ENCODE results near the gene TRABD2B. TPM values are rescaled to one million over a fixed set of nuclear protein-coding genes. Genes with fewer than 3 reads are reported as not detected.

The TRABD2B gene
- total RNA-seq, 4 donors from 2014 or later = 0.16 to 1.5 (median 0.55) TPM

DNA sequence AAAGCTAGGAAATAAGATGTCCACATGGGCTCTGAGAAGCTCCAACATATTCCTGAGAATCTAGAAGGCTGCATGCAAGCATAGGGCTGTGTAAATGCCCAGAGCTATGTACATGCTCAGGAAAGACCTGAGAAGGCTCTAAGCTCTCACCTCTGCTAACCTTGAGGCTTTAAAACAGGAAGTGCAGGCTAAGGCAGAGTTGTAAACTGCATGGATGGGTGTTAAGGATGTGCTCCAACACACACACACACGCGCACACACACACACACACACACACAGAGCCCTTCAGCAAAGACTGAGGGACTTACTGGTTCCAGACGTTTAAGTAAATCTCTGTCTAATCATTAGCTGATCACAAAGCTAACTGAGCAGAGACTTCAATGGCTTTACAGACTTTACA is 162.9 kb downstream of the TRABD2B start:
- TF ChIP-seq, protein P1, sequence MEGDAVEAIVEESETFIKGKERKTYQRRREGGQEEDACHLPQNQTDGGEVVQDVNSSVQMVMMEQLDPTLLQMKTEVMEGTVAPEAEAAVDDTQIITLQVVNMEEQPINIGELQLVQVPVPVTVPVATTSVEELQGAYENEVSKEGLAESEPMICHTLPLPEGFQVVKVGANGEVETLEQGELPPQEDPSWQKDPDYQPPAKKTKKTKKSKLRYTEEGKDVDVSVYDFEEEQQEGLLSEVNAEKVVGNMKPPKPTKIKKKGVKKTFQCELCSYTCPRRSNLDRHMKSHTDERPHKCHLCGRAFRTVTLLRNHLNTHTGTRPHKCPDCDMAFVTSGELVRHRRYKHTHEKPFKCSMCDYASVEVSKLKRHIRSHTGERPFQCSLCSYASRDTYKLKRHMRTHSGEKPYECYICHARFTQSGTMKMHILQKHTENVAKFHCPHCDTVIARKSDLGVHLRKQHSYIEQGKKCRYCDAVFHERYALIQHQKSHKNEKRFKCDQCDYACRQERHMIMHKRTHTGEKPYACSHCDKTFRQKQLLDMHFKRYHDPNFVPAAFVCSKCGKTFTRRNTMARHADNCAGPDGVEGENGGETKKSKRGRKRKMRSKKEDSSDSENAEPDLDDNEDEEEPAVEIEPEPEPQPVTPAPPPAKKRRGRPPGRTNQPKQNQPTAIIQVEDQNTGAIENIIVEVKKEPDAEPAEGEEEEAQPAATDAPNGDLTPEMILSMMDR (IDR thresholded peaks at IDR 0.05; ENCODE audit: low read depth) = no peak

DNA sequence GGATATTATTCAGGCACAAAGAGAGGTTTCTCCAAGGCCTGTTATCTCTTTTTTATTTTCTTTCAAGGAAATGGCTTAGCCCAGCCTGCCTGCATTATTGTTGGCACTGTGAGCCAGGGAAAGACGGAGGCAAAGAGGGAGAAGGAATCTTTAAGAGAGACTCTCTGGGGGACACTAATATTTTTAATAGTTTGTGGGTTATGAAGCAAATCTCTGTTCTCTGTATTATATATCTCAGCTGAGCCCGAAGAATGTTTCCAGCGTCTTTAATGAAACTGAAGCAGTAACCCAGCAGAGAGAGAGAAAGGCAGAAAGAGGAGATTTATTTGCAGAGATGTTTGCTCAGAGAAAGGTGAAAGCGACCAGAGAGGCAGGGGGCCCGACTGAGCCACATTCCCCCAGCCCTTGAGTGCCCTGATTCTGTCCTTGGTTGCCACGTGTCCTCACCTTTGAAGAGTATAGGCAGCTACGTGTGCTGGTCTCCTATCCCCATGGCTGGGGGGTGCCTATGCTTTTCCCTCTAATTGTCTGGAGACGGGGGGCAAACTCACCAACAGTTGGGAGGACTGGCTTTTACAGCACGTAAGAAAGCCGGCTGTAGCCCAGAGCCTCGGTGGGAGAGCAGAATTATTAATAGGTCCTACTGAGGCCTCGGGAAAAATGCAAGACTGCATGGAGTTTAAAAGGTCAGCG is 166.4 kb downstream of the TRABD2B start:
- TF ChIP-seq, protein P1 (IDR thresholded peaks at IDR 0.05; ENCODE audit: low read depth) = no peak

DNA sequence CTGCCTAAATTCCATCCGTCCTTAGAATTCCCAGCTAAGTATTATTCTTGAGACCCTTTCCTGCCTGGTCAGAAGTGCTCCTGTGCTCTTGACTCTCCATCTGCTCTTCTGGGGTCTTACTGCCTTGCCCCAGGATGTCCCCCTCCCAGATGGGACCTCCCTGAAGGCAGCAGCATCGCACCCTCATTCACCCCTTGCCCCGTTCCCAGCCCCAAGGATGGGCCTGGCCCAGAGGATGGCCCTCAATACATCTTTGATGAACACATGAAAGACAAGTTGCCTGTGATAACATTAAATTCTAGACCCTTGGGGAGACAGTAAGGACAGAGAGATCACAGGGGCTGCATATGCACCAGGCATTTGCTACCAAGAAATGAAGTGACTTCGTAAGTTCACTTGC is 167.2 kb downstream of the TRABD2B start:
- TF ChIP-seq, protein P1 (IDR thresholded peaks at IDR 0.05; ENCODE audit: low read depth) = no peak

DNA sequence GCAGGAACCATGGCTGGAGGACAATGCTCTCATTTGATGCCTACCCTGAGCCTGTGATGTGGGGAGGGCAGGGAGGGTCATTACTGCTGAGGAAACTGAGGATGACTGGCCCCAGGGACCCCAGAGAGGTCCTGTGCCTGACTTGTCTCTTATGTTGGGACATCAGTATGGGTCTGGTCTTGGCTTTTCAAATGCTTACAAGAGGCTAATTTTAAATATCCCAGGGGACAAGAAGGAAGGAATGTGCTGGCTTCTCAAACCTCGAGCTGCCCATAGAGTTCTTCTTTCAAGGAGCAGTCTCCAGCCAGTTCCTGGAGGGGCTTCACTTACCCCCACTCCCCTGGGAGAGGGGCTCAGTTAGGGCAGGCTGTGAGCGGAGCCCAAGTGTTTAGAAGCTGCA is 168.2 kb downstream of the TRABD2B start:
- TF ChIP-seq, protein P1 (IDR thresholded peaks at IDR 0.05; ENCODE audit: low read depth) = no peak

DNA sequence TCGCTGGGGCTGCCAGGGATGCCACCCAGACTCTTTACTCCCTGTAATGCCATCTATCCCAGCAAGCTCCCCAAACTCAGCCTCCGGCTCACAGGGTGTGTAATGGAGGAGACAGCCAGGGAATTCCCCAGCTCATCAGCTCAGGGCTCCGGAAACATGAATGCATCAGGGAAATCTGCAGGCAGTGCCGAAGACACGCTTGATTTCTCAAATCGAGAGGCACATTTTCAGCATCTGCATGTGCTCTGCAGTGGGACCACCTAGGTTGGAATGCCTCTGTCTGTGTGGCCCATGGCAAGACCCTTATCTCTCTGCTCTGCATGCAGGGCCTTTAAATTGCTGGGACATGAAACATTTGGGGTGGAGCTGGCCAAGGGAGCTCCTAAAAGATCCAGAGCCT is 170.1 kb downstream of the TRABD2B start:
- TF ChIP-seq, protein P1 (IDR thresholded peaks at IDR 0.05; ENCODE audit: low read depth) = no peak

DNA sequence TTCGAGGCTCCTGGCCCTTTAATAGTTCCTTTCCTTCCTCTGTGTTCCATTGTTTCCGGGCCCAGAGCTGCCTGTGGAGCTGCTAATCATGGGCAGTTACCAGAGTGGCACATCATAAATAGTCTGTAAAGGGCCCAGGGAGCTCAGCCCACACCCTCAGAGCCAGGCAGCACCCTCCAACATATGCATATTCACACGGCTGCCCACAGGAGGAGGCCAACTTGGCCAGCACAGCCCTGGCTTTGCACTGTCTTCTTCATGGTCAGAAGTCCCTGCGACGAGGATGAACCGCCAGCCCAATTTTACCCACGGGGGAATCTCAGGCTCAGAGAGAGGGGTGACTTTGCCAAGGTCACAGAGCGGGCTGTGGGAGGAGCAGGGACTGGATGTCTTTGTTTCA is 172.5 kb downstream of the TRABD2B start:
- TF ChIP-seq, protein P1 (IDR thresholded peaks at IDR 0.05; ENCODE audit: low read depth) = no peak

DNA sequence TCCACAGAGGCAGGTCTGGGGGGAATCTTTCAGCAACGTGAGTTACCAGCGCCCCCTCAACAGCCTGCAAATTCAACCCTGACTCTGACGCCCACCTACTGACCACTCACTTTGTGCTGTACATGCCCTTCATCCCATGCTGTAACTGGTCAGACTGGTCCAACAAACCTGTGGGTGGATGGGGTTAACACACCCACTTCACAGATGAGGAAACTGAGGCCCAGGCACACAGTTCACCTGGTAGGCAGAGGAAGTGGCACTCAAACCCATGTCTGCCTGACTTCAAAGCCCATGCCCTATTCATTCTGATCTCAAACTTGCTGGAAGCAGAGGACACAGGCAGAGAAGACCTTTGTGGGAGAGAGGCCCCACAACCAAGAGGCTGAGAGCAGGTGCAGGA is 172.9 kb downstream of the TRABD2B start:
- TF ChIP-seq, protein P1 (IDR thresholded peaks at IDR 0.05; ENCODE audit: low read depth) = no peak
